B cell (primary cell): ENCODE measurements around the gene DNAH10. TPM values are rescaled to one million over a fixed set of nuclear protein-coding genes. Genes with fewer than 3 reads are reported as not detected.

ENCODE experiments used
- ATAC-seq: fragments of 200-7000 bp; cut with Tn5 transposase; one replicate; pipeline ENCODE4 v1.10.0; 2021; ENCODE audit warnings: low read depth, mild to moderate bottlenecking, moderate number of reproducible peaks, moderate library complexity
- CTCF ChIA-PET: fragments of 350-600 bp; sonication (Branson Sonifier 250); formaldehyde crosslinking; loops from one replicate; lab custom pipeline; 2021; ENCODE audit warnings: antibody characterized with exemption, inconsistent platforms; lab: Charles Lee
- POLR2A ChIA-PET: fragments of 350-600 bp; sonication (Branson Sonifier 250); formaldehyde crosslinking; loops from one replicate; lab custom pipeline; 2021; ENCODE audit warnings: antibody characterized with exemption; lab: Charles Lee
- DNase-seq: peaks from one replicate; pipeline ENCODE4 v3.0.0; 2013
- H2AFZ ChIP-seq: 2 replicates; pipeline ENCODE4 v1.6.1; 2012; ENCODE audit warnings: mild to moderate bottlenecking, low read depth, low read length; ENCODE audit not compliant: insufficient read depth, poor library complexity, severe bottlenecking
- H3K27ac ChIP-seq, 2 donors: 1 replicate in 1 of 2; 2 replicates in 1 of 2; pipeline ENCODE4 v1.5.1; 2012 to 2013; ENCODE audit warnings: low read length in 2 of 2, mild to moderate bottlenecking in 2 of 2, moderate library complexity in 1 of 2
- H3K27me3 ChIP-seq, 4 experiments: fragments of 200-600 bp in 1 of 4; sonication (generic) in 1 of 4; replicated peaks in 1 of 4; 1 replicate in 2 of 4; 2 replicates in 2 of 4; pipeline versions ENCODE4 v1.6.1 to v1.7.0; 2013 to 2016; ENCODE audit warnings: low read length in 3 of 4, mild to moderate bottlenecking in 2 of 4, mixed read lengths in 1 of 4, moderate library complexity in 1 of 4; ENCODE audit not compliant: insufficient read depth in 4 of 4, control insufficient read depth in 3 of 4; ENCODE audit errors: control extremely low read depth in 1 of 4
- H3K36me3 ChIP-seq, 2 experiments: replicated peaks in 1 of 2; 1 replicate in 1 of 2; 2 replicates in 1 of 2; pipeline versions ENCODE4 v1.6.1 to v1.7.1; 2013; ENCODE audit warnings: low read length in 1 of 2; ENCODE audit not compliant: insufficient read depth in 2 of 2, control insufficient read depth in 1 of 2; ENCODE audit errors: control extremely low read depth in 1 of 2, extremely low read depth in 1 of 2
- H3K4me1 ChIP-seq, 2 donors: fragments of 200-600 bp in 1 of 2; sonication (generic) in 1 of 2; 1 replicate in 1 of 2; 2 replicates in 1 of 2; pipeline versions ENCODE4 v1.5.1 to v1.6.1; 2013 to 2017; ENCODE audit warnings: low read length in 2 of 2; ENCODE audit not compliant: control insufficient read depth in 2 of 2, insufficient read depth in 2 of 2
- H3K4me2 ChIP-seq: replicated peaks from 2 replicates; pipeline ENCODE3; 2012; ENCODE audit warnings: mild to moderate bottlenecking, low read depth, low read length; ENCODE audit not compliant: poor library complexity, severe bottlenecking
- H3K4me3 ChIP-seq, 5 experiments: fragments of 200-600 bp in 1 of 5; sonication (generic) in 1 of 5; 1 replicate in 3 of 5; 2 replicates in 2 of 5; pipeline versions ENCODE4 v1.5.1 to v1.7.0; 2011 to 2016; ENCODE audit warnings: low read length in 4 of 5, mild to moderate bottlenecking in 4 of 5, low read depth in 2 of 5, control low read depth in 1 of 5, moderate library complexity in 1 of 5; ENCODE audit not compliant: insufficient read depth in 1 of 5; ENCODE audit errors: control extremely low read depth in 1 of 5, extremely low read depth in 1 of 5
- H3K79me2 ChIP-seq: fragments of 200-600 bp; sonication (generic); one replicate; pipeline ENCODE4 v1.6.0; 2016; ENCODE audit warnings: low read length; ENCODE audit not compliant: control insufficient read depth, insufficient read depth
- H3K9ac ChIP-seq: fragments of 200-600 bp; sonication (generic); 2 replicates; pipeline ENCODE4 v1.6.1; 2017; ENCODE audit warnings: mild to moderate bottlenecking, low read length, moderate library complexity
- H3K9me3 ChIP-seq, 3 donors: one replicate each; pipeline versions ENCODE4 v1.6.1 to v1.7.1; 2013; ENCODE audit warnings: low read length in 2 of 3; ENCODE audit not compliant: control insufficient read depth in 2 of 3, insufficient read depth in 1 of 3; ENCODE audit errors: control extremely low read depth in 1 of 3
- H4K20me1 ChIP-seq: 2 replicates; pipeline ENCODE4 v1.6.0; 2012; ENCODE audit warnings: mild to moderate bottlenecking, low read length; ENCODE audit not compliant: insufficient read depth, control insufficient read depth, poor library complexity, severe bottlenecking
- H3K27ac Mint-ChIP-seq: one replicate; pipeline ENCODE4 v1.8.0; 2021; ENCODE audit warnings: mixed read lengths
- H3K27me3 Mint-ChIP-seq: one replicate; pipeline ENCODE4 v1.8.0; 2021; ENCODE audit warnings: mixed read lengths
- H3K4me1 Mint-ChIP-seq: one replicate; pipeline ENCODE4 v1.8.0; 2021; ENCODE audit warnings: mixed read lengths
- H3K4me3 Mint-ChIP-seq: one replicate; pipeline ENCODE4 v1.8.0; 2021; ENCODE audit warnings: mixed read lengths
- H3K9me3 Mint-ChIP-seq: one replicate; pipeline ENCODE4 v1.8.0; 2022; ENCODE audit warnings: mixed read lengths; ENCODE audit not compliant: insufficient read depth
- CTCF ChIP-seq: fragments of 200-600 bp; IDR thresholded peaks from one replicate; pipeline ENCODE4 v1.8.0; 2022; ENCODE audit warnings: antibody characterized with exemption, mild to moderate bottlenecking
- EZH2 ChIP-seq: IDR thresholded peaks from 2 replicates; pipeline ENCODE4 v1.6.1; 2012; ENCODE audit warnings: borderline replicate concordance, low read depth, mild to moderate bottlenecking, moderate library complexity, low read length; ENCODE audit not compliant: insufficient read depth, poor library complexity, severe bottlenecking
- WGBS: methylation state at CpG from one replicate; pipeline ENCODE4 v1.1.5; 2013; ENCODE audit warnings: missing lambda C conversion rate; ENCODE audit not compliant: insufficient coverage; 5-methylcytosine and 5-hydroxymethylcytosine counted together
- intact Hi-C: fragments of 100-400 bp; cut with micrococcal nuclease; formaldehyde crosslinking; loops from one replicate; pipeline ENCODE4 v1.10.0; 2022
- polyA plus RNA-seq: library from polyadenylated mRNA; depleted of rRNA; stranded (reverse); fragments of >200 nt; gene quantifications from 2 replicates; pipeline ENCODE4 v1.2.3, GENCODE V29; 2012
- total RNA-seq, 2 donors: library from RNA; stranded (reverse); fragments of 120-200 nt in 1 of 2; gene quantifications; 1 replicate in 1 of 2; 2 replicates in 1 of 2; pipeline versions ENCODE4 v1.2.3 to v1.2.4, GENCODE V29; 2013 to 2022

DNAH10 gene
- total and polyA plus RNA-seq, 2 donors (not counting 1 experiment from before 2014, with no cell fraction given): 0.24 to 0.99 TPM

DNA sequence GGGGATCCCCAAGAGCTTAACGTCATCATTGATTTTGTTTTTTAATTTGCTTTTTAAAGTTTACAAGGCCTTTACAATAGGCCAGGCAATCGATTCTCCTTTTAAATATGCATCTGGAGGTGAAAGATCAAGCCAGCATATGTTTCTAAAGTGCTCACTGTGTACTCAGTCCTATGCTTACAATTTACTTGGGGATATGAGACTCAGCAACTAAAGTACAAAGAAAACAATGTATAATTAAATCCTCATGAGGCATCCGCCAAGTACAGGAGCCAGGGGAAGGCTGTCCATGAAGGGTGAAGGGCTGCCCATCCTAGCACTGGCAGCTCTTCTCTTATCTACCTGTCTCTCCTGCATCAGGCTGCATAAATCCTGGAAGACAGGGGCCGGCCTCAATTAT lies 198.8 kb downstream of the DNAH10 start:
- Histone ChIP-seq H3K36me3 (peaks cover 0 to 3% of the 10 kb centered on the region in 2 experiments), H3K79me2 (peaks cover 5% of the 10 kb centered on the region), H3K27me3 (no peaks in the 10 kb centered on the region), H3K9ac (no peak overlapping the region), H3K9me3 (no peaks in the 10 kb centered on the region), H2AFZ (no peak overlapping the region), H3K4me1 (no peaks in the 10 kb centered on the region), H4K20me1 (no peaks in the 10 kb centered on the region), H3K4me2 (no peak overlapping the region), H3K4me3 (no peak overlapping the region), H3K27ac (no peak overlapping the region)
- Mint-ChIP-seq H3K9me3 (no peaks in the 10 kb centered on the region), H3K4me3 (no peak overlapping the region), H3K27me3 (no peaks in the 10 kb centered on the region), H3K4me1 (no peaks in the 10 kb centered on the region), H3K27ac (no peak overlapping the region)
- WGBS: no CpG with 5 or more reads among the region's 4 CpGs
- intact Hi-C loops: no loop called here
- ChIA-PET POLR2A (no interaction called here), CTCF (interaction anchor here (1.0 kb wide), 1 partner anchor 71 kb away, joined by 3 read pairs; no protein-coding TSS in a partner anchor)
- no peak for DNase-seq
- TF ChIP-seq EZH2: no peak
- TF ChIP-seq CTCF: no peak
- no peak for ATAC-seq

GRCh38 chr12:123961585-123962345 lies 199.7 kb downstream of the DNAH10 start:
- CTCF ChIA-PET: interaction anchor here (0.6 to 1.2 kb wide), 2 partner anchors 22 to 1080 kb away, joined by 3 to 4 read pairs; no protein-coding TSS in a partner anchor
- DNase-seq: no peak
- no peak overlapping the region for H3K27ac ChIP-seq
- Mint-ChIP-seq H3K9me3 (no peaks in the 10 kb centered on the region), H3K4me3 (no peak overlapping the region), H3K27me3 (no peaks in the 10 kb centered on the region), H3K4me1 (no peaks in the 10 kb centered on the region), H3K27ac (no peak overlapping the region)
- ATAC-seq: no peak
- no peaks in the 10 kb centered on the region for H3K4me1 ChIP-seq
- H3K36me3 ChIP-seq: peaks cover 0 to 6% of the 10 kb centered on the region in 2 experiments
- TF ChIP-seq EZH2 (no peak), CTCF (no peak)
- intact Hi-C loops: no loop called here
- H2AFZ ChIP-seq: no peak overlapping the region
- POLR2A ChIA-PET: no interaction called here
- H3K9ac ChIP-seq: no peak overlapping the region
- no peak overlapping the region for H3K4me2 ChIP-seq
- H4K20me1 ChIP-seq: no peaks in the 10 kb centered on the region
- H3K79me2 ChIP-seq: peaks cover 11% of the 10 kb centered on the region
- 98% methylated on average over 7 of the region's 12 CpGs for WGBS
- H3K27me3 ChIP-seq: no peaks in the 10 kb centered on the region
- H3K4me3 ChIP-seq: no peak overlapping the region
- H3K9me3 ChIP-seq: no peaks in the 10 kb centered on the region
